Bone marrow (tissue), 2 donors: Measurements from ENCODE around the gene PCDHGA1.
"Not testable (repeated sequence)": the region's sequence is repeated elsewhere in the genome, so short reads cannot be mapped to it uniquely, and the experiment has no call there.

Experiments used
- DNase-seq, 2 donors: peaks; one replicate each; lab custom pipeline; 2025; lab: John Stamatoyannopoulos, UW

Gene PCDHGA1

DNA sequence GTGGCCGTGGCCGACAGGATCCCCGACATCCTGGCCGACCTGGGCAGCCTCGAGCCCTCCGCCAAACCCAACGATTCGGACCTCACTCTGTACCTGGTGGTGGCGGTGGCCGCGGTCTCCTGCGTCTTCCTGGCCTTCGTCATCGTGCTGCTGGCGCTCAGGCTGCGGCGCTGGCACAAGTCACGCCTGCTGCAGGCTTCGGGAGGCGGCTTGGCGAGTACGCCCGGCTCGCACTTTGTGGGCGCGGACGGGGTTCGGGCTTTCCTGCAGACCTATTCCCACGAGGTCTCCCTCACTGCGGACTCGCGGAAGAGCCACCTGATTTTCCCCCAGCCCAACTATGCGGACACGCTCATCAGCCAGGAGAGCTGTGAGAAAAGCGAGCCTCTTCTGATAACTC, 15.7 kb downstream of the PCDHGA1 start:
- not testable (repeated sequence) for DNase-seq

DNA sequence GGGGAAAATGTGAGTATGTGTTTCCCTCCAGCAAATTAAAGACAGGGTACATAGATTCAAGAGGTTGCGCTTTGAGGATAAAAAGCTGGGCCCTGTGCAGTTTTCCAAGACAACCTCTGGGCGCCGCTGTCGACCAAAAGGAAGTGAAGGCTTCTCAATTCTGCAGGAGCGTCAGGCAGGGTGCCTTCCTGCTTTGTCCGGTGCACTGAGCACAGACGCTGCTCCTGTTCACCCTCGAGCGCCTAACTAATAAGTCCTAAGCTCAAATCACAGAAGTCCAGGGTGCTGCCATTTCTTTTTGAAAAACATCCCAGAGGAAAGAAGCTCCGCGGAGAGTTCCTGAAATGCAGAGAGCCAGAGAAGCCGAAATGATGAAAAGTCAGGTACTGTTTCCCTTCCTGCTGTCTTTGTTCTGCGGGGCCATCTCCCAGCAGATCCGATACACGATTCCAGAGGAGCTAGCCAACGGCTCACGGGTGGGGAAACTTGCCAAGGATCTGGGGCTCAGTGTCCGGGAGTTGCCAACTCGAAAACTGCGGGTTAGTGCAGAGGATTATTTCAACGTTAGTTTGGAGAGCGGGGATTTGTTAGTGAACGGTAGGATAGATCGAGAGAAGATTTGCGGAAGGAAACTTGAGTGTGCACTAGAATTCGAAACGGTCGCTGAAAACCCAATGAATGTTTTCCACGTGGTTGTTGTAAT, 19.8 kb downstream of the PCDHGA1 start, which contains the start of gene PCDHGB1:
PCDHGB1 (plus strand) TSS at position 183 of the 703 bp plus-strand sequence; CDS start at position 345, 162 bp downstream.
- peak in 1 of 2 donors; percentile 14 for DNase-seq

DNA sequence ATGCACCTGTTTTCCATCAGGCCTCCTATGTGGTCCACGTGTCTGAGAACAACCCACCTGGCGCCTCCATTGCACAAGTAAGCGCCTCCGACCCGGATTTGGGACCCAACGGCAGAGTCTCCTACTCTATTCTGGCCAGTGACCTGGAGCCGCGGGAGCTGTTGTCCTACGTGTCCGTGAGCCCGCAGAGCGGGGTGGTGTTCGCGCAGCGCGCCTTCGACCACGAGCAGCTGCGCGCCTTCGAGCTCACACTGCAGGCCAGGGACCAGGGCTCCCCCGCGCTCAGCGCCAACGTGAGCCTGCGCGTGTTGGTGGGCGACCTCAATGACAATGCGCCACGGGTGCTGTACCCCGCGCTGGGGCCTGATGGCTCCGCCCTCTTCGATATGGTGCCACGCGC, 21.3 kb downstream of the PCDHGA1 start:
- DNase-seq: no peak

DNA sequence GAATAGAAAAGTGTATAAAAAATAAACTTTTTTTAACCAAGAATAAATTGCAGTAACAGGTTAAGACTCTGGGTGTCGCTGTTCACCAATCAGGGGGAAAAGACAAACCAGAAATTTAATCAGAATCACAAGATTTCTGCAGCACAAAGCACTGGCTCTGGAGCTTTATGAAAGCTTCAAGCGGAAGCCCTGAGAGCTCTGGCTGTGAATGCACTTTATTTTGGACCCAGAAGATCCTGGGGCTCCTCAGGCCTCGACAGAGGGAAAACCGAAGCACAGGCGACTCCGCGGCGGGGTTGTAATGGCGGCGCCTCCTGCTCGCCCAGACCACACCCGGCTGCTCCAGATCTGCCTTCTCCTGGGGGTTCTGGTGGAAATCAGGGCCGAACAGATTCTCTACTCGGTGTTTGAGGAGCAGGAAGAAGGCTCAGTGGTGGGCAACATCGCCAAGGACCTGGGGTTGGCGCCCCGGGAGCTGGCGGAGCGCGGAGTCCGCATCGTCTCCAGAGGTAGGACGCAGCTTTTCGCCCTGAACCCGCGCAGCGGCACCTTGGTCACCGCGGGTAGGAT, 24.7 kb downstream of the PCDHGA1 start, which contains the start of gene PCDHGA4:
PCDHGA4 (plus strand) TSS at position 122 of the 570 bp plus-strand sequence; CDS start at position 209, 87 bp downstream.
- DNase-seq: no peak

DNA sequence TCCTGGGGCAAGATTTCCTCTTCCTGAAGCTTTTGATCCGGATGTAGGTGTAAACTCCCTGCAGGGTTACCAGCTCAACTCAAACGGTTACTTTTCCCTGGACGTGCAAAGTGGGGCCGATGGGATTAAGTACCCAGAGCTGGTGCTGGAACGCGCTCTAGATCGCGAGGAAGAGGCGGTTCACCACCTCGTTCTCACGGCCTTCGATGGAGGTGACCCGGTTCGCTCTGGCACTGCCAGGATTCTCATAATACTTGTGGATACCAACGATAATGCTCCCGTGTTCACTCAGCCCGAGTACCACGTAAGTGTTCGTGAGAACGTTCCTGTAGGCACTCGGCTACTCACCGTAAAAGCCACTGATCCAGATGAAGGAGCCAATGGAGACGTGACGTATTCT, 25.3 kb downstream of the PCDHGA1 start:
- DNase-seq: no peak

DNA sequence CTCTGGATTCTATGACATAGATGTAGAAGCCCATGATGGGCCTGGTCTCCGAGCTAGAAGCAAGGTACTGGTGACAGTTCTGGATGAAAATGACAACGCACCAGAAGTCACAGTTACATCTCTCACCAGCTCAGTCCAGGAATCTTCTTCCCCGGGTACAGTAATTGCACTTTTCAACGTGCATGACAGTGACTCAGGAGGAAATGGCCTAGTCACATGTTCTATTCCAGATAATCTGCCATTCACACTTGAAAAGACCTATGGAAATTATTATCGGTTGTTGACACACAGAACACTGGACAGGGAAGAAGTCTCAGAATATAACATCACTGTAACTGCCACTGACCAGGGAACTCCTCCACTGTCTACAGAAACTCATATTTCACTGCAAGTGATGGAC, 25.8 kb downstream of the PCDHGA1 start:
- DNase-seq: no peak

DNA sequence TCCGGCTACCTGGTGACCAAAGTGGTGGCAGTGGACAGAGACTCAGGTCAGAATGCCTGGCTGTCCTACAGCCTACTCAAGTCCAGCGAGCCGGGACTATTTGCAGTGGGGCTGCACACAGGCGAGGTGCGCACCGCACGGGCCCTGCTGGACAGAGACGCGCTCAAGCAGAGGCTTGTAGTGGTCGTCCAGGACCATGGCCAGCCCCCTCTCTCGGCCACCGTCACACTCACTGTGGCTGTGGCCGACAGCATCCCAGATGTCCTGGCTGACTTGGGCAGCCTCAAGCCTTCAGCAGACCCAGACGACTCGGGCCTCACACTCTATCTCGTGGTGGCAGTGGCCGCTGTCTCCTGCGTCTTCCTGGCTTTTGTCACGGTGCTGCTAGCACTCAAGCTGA, 26.6 kb downstream of the PCDHGA1 start:
- DNase-seq: no peak

DNA sequence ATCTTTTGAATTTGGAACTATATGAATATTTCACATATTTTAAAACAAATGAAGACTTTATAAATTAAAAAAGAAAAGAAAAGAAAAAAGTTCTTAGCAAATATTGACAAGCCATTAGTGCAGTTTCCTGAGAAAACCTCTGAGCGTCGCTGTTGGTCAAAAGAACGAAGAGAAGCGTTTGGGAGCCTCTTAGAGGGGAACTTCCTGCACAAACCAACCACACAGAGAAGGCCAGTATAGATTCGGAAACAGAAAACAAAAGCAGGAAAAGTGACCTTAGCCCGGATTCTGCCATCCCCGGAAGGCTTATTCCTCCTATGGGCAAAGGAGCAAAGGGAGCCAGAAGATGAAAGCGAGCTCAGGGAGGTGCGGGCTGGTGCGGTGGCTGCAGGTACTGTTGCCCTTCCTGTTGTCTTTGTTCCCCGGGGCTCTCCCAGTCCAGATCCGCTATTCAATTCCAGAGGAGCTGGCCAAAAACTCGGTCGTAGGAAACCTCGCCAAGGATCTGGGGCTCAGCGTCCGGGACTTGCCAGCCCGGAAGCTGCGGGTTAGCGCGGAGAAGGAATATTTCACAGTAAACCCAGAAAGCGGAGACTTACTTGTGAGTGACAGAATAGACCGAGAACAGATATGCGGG, 29.6 kb downstream of the PCDHGA1 start, which contains the start of gene PCDHGB2:
PCDHGB2 (plus strand) TSS at position 205 of the 637 bp plus-strand sequence; CDS start at position 347, 142 bp downstream.
- peak in 1 of 2 donors; percentile 78 for DNase-seq

DNA sequence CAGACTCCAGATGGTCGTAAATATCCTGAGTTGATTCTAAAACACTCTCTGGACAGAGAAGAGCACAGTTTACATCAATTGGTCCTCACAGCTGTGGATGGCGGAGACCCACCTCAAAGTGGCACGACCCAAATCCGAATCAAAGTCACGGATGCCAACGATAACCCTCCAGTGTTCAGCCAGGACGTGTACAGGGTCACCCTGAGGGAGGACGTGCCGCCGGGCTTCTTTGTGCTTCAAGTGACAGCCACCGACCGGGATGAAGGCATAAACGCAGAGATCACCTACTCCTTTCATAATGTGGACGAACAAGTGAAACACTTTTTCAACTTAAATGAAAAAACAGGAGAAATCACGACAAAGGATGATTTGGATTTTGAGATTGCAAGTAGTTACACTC, 30.4 kb downstream of the PCDHGA1 start:
- no peak for DNase-seq

DNA sequence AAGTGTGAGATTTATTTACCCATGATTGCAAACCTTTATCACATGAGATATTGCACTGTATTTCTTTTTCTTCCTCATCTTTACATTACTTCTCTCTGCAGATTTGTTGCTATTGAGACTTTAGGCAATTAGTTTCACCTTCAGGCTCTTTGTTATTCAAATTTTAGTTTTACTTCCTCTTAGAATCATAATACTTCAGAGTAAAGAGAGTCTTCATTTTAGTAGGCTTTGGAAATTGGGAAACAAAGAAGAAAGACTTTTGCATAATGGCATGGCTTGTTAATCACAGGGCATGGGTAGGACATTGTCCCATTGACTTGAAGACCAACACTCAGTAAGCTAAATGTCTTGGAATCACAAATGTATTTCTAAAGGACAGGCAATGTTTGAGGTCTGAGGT, 32.4 kb downstream of the PCDHGA1 start:
- DNase-seq: no peak

DNA sequence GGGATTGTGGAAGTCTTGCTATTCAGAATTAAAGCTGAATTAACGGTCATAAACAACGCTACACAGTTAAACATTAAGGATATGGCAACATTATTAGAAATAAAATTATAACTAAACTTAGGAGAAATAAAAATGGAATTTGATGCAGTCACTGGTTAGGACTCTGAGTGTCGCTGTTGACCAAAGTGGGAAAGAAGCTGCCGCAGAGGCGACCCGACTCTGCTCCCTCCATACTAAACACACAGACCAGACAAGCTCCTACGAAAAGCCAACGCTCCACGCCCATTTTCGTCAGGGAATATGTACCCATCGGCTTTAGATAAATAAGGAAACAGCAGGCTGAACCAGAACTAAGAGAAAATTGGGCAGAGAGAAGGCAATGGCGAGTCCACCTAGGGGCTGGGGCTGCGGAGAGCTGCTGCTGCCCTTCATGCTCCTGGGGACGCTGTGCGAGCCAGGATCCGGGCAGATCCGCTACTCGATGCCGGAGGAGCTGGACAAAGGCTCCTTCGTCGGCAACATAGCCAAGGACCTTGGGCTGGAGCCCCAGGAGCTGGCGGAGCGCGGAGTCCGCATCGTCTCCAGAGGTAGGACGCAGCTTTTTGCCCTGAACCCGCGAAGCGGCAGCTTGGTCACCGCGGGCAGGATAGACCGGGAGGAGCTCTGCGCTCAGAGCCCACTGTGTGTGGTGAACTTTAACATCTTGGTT, 33.8 kb downstream of the PCDHGA1 start, which contains the start of gene PCDHGA5:
PCDHGA5 (plus strand) TSS at position 211 of the 709 bp plus-strand sequence; CDS start at position 380, 169 bp downstream.
- no peak for DNase-seq

DNA sequence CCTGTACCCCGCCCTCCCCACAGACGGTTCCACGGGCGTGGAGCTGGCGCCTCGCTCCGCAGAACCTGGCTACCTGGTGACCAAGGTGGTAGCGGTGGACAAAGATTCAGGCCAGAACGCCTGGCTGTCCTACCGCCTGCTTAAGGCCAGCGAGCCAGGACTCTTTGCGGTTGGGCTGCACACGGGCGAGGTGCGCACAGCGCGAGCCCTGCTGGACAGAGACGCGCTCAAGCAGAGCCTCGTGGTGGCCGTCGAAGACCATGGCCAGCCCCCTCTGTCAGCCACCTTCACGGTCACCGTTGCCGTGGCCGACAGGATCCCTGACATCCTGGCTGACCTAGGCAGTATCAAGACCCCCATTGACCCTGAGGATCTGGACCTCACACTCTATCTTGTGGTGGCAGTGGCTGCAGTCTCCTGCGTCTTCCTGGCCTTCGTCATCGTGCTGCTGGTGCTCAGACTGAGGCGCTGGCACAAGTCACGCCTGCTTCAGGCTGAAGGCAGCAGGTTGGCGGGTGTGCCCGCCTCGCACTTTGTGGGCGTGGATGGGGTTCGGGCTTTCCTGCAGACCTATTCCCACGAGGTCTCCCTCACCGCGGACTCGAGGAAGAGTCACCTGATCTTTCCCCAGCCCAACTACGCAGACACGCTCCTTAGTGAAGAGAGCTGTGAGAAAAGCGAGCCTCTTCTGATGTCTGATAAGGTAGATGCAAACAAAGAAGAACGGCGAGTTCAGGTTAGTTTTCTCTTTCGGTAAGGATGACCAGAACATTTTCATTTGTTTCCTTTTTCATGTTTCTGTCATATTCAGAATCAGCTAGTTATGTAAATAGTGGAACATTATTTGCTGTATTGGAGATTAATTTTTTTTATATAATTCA, 35.9 kb downstream of the PCDHGA1 start:
- DNase-seq: no peak

DNA sequence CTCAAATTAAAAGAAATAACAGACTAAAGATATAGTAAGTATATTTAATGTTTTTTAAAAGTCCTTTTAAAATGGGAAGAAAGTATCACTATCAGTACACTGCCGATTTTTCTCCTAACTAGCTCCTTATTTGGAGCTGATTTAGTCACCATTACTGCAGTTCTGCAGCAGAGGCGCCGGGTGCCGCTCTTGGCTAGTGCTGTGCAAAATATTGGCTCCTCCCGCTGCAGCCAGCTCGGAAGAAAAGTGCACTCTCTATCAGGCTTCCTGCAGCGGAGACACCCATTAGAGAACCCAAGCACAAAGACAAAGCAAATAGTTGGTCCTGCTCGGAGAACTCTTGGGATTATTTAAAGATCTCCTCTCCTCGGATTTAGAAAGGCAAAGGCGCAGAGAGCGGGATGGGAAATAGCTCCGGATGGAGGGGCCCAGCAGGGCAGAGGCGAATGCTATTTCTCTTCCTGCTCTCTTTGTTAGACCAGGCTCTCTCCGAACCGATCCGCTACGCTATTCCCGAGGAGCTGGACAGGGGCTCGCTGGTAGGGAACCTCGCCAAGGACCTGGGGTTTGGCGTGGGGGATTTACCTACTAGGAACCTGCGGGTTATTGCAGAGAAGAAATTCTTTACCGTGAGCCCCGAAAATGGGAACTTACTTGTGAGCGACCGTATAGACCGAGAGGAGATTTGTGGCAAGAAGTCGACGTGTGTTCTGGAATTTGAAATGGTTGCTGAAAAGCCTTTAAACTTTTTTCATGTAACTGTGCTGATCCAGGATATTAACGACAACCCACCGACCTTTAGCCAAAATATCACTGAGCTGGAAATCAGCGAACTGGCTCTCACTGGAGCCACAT, 39.9 kb downstream of the PCDHGA1 start, which contains the start of gene PCDHGB3:
PCDHGB3 (plus strand) TSS at position 249 of the 855 bp plus-strand sequence; CDS start at position 402, 153 bp downstream.
- no peak for DNase-seq

DNA sequence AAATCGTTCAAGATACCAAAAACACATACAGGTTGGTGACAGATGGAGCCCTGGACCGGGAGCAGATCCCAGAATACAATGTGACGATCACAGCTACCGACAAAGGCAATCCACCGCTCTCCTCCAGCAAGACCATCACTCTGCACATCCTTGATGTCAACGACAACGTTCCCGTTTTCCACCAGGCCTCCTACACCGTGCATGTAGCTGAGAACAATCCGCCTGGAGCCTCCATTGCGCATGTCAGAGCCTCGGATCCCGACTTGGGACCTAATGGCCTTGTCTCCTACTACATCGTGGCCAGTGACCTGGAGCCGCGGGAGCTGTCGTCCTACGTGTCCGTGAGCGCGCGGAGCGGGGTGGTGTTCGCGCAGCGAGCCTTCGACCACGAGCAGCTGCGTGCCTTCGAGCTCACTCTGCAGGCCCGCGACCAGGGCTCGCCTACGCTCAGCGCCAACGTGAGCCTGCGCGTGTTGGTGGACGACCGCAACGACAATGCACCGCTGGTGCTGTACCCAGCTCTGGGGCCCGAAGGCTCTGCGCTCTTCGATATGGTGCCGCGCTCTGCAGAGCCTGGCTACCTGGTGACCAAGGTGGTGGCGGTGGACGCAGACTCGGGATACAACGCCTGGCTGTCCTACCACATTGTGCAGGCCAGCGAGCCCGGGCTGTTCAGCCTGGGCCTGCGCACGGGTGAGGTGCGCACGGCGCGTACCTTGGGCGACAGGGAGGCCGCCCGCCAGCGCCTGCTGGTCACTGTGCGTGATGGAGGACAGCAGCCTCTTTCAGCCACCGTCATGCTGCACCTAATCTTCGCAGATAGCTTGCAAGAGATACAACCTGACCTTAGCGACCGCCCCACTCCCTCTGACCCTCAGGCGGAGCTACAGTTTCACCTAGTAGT, 41.5 kb downstream of the PCDHGA1 start:
- DNase-seq: no peak

DNA sequence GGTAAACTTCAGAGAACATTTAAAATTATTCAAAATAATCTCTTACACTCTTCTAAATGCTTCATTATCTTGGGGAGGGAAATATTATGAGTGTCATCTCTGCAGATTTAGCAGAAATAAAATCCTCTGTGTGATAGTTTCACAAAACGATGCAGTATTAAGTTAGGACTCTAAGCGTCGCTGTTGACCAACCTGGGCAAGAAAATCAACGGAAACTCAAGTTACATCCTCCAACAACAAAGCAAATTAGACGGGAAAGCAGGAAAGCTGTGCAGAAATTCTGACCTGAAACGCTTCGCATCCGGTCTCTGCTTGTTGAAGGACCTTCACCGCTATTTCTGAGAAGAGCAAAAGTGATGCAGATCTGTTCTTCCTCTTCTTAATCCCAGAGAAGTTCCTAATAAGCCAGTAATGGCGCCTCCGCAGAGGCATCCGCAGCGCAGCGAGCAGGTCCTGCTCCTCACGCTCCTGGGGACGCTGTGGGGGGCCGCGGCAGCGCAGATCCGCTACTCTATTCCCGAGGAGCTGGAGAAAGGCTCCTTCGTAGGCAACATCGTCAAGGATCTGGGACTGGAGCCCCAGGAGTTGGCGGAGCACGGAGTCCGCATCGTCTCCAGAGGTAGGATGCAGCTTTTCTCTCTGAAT, 43.5 kb downstream of the PCDHGA1 start, which contains the start of gene PCDHGA6:
PCDHGA6 (plus strand) TSS at position 219 of the 645 bp plus-strand sequence; CDS start at position 412, 193 bp downstream.
- no peak for DNase-seq

DNA sequence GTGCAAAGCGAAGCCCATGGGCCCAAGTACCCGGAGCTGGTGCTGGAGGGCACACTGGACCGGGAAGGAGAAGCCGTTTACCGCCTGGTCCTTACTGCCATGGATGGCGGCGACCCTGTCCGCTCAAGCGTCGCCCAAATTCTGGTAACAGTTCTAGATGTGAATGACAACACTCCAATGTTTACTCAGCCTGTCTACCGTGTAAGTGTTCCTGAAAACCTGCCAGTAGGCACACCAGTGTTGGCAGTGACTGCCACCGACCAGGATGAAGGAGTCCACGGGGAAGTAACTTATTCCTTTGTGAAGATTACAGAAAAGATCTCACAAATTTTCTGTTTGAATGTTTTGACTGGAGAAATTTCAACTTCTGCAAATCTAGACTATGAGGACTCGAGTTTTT, 44.3 kb downstream of the PCDHGA1 start:
- DNase-seq: no peak

DNA sequence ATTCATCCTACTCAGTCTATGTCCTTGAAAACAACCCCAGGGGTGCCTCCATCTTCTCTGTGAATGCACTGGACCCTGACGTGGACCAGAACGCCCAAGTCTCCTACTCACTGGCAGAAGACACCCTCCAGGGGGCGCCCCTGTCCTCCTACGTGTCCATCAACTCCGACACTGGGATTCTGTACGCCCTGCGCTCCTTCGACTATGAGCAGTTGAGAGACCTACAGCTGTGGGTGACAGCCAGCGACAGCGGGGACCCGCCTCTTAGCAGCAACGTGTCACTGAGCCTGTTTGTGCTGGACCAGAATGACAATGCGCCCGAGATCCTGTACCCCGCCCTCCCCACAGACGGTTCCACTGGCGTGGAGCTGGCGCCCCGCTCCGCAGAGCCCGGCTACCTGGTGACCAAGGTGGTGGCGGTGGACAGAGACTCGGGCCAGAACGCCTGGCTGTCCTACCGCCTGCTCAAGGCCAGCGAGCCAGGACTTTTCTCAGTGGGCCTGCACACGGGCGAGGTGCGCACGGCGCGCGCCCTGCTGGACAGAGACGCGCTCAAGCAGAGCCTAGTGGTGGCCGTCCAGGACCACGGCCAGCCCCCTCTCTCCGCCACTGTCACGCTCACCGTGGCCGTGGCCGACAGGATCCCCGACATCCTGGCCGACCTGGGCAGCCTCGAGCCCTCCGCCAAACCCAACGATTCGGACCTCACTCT, 45.3 kb downstream of the PCDHGA1 start:
- DNase-seq: not testable (repeated sequence)
